WERI-Rb-1 (cell line): ENCODE data around the gene SAMD11.

ENCODE experiments used
- DNase-seq: peaks from one replicate; pipeline ENCODE4 v3.0.0-alpha.2; 2020
- H3K27ac ChIP-seq: fragments of 250-450 bp; sonication (Bioruptor Pico); 2 replicates; pipeline ENCODE4 v1.5.1; 2020; ENCODE audit warnings: mild to moderate bottlenecking, moderate library complexity
- H3K27me3 ChIP-seq: fragments of 250-450 bp; sonication (Bioruptor Pico); 2 replicates; pipeline ENCODE4 v1.5.1; 2021; ENCODE audit warnings: mild to moderate bottlenecking, low read depth, moderate library complexity; ENCODE audit not compliant: insufficient read depth, severe bottlenecking
- H3K36me3 ChIP-seq: fragments of 250-450 bp; sonication (Bioruptor Pico); 2 replicates; pipeline ENCODE4 v1.5.1; 2020; ENCODE audit warnings: mild to moderate bottlenecking, moderate library complexity
- H3K4me3 ChIP-seq: 2 replicates; pipeline ENCODE4 v1.5.1; 2011; ENCODE audit warnings: low read depth, mild to moderate bottlenecking, control low read depth, low read length
- H3K9me3 ChIP-seq: fragments of 250-450 bp; sonication (Bioruptor Pico); 2 replicates; pipeline ENCODE4 v1.5.1; 2021; ENCODE audit warnings: mild to moderate bottlenecking, moderate library complexity; ENCODE audit not compliant: severe bottlenecking
- TF ChIP-seq, protein P1 (sequence below): IDR thresholded peaks from 2 replicates; pipeline ENCODE4 v1.5.1; 2011; ENCODE audit warnings: low read depth, mild to moderate bottlenecking, control low read depth, inconsistent platforms, low read length

Gene SAMD11

DNA sequence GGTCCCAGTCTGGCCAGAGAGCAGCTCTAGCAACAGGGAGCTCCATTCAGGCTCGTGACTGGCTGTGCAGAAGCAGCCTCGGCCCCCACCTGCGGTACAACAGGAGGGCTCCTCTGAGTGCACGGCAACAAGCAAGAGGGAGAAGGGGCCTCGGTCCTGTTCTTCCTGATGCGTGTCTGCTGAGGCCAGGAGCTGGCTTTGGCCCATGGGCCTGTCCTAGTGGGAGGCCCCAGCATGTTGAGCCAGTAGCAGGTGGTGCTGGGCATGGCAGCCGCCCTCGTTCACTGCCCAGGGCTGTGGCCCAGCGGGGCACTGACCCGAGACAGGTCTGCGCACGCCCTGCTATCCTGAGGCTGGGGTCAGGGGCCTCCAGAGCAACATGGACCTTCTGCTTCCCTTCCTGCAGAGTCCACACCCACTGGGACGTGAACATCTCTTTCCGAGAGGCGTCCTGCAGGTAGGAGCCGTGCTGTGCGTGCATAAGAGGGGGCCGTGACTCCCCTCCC lies 7.0 kb downstream of the SAMD11 start:
- Histone ChIP-seq H3K36me3 (peaks cover 30% of the 10 kb centered on the region), H3K4me3 (no peak overlapping the region), H3K27ac (no peak overlapping the region; the same call in 1 of the 2 replicates), H3K9me3 (no peaks in the 10 kb centered on the region), H3K27me3 (no peaks in the 10 kb centered on the region)
- DNase-seq, result no peak
- TF ChIP-seq, protein P1, sequence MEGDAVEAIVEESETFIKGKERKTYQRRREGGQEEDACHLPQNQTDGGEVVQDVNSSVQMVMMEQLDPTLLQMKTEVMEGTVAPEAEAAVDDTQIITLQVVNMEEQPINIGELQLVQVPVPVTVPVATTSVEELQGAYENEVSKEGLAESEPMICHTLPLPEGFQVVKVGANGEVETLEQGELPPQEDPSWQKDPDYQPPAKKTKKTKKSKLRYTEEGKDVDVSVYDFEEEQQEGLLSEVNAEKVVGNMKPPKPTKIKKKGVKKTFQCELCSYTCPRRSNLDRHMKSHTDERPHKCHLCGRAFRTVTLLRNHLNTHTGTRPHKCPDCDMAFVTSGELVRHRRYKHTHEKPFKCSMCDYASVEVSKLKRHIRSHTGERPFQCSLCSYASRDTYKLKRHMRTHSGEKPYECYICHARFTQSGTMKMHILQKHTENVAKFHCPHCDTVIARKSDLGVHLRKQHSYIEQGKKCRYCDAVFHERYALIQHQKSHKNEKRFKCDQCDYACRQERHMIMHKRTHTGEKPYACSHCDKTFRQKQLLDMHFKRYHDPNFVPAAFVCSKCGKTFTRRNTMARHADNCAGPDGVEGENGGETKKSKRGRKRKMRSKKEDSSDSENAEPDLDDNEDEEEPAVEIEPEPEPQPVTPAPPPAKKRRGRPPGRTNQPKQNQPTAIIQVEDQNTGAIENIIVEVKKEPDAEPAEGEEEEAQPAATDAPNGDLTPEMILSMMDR, result no peak

DNA sequence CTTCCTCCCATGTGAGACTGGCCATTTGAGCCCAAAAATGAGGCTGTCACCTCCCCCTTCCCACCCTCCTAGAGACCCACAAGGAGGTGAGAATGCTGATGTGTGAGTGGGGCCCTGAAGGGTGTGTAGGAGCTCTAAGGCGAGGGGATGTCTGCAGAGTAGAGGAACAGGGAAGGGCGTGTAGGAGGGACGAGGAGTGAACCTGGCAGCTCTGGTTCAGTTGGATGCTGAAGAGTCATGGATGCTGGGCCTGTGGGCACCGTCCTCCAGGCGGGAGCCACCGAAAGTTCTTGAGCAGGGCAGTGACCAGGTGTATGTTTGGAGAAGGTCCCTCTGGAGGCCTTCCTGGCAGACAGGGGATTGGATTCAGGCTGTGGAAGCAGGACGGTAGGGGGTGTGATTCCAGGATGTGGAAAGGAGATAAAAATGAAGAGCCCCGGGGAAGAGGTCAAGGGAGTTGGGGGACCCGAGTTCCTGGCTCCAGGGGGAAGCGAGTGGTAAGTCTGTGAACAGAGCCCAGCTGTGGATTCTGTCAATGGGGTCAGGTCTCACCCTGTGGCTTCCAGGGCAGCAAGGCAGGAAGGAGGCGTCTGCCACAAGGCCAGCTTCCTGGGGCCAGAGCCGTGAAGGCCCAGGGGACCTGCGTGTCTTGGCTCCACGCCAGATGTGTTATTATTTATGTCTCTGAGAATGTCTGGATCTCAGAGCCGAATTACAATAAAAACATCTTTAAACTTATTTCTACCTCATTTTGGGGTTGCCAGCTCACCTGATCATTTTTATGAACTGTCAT lies 7.9 kb downstream of the SAMD11 start:
- H3K27me3 ChIP-seq, result no peaks in the 10 kb centered on the region
- DNase-seq, result no peak
- no peak overlapping the region for H3K4me3 ChIP-seq
- peak overlapping the region; percentile 31; the same call in 1 of the 2 replicates for H3K27ac ChIP-seq
- TF ChIP-seq, protein P1, result 0 out of 2 replicates have a peak, but pooled peaks have one; percentile 7
- H3K9me3 ChIP-seq, result no peaks in the 10 kb centered on the region
- peaks cover 28% of the 10 kb centered on the region for H3K36me3 ChIP-seq

DNA sequence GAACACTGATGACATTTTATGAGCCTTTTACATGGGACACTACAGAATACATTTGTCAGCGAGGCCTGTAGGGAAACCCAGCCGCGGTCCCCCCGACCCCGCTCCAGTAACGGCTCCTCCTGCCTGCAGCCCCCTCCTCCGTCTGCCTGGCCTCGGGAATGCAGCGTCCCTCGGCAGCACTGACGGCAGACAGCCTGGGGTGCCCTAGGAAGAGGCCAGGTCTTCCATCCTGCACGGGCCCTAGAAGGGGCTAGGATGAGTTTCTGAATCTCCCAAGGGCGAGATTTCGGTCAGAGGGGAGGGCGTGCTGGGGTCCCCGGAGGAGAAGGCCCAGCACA lies 8.4 kb downstream of the SAMD11 start:
- Histone ChIP-seq H3K4me3 (no peak overlapping the region), H3K36me3 (peaks cover 25% of the 10 kb centered on the region), H3K9me3 (no peaks in the 10 kb centered on the region), H3K27me3 (no peaks in the 10 kb centered on the region), H3K27ac (peak overlapping the region; percentile 41)
- TF ChIP-seq, protein P1, result no peak
- no peak for DNase-seq

DNA sequence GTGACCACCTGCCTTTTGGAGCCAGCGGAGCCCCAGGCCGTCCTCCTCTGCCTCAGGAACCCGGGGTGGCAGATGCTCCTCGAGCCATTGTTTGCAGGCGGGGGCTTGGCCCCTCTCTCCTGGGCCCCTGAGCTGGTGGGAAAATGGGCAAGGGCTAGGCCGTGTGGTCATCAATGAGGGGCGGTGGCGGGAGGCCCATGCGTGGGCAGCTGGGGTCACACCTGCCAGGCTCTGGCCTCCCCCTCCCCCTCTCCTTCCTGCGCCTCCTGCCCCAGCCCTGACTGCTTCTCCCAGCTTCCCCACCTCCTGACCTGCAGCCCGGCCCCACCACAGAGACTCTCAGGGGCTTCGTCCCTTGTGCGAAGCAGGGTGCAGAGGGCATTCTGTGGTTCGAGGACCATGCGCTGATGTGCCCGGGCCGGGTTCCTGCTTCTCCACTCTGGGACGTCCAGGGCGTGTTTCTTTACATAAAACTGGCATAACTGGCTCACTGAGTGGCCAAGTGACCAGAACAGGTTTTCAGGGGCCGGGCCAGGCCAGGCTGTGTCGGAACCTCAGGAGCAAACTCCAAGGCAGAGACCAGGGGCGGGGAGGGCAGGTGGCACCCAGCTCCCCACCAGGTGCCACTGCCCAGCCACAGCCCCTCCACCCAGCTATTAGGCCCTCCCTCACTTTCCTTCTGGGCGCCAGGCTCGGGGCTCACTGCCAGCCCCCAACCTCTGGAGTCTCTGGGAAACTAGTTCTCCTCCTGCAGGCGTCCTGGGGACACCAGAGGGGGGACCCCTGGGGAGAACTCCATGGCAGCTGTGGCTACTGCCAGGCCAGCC lies 9.3 kb downstream of the SAMD11 start:
- H3K27me3 ChIP-seq, result no peaks in the 10 kb centered on the region
- DNase-seq, result no peak
- H3K4me3 ChIP-seq, result no peak overlapping the region
- H3K27ac ChIP-seq, result peak overlapping the region; percentile 41
- peaks cover 21% of the 10 kb centered on the region for H3K36me3 ChIP-seq
- TF ChIP-seq, protein P1, result no peak
- no peaks in the 10 kb centered on the region for H3K9me3 ChIP-seq

- Histone ChIP-seq H3K4me3 (no peak overlapping the region), H3K36me3 (peaks cover 21% of the 10 kb centered on the region), H3K27ac (peak overlapping the region; percentile 41), H3K27me3 (no peaks in the 10 kb centered on the region), H3K9me3 (no peaks in the 10 kb centered on the region)
- peak; percentile 96 for DNase-seq
- TF ChIP-seq, protein P1, result no peak
These were observed 9.8 kb downstream of the SAMD11 start for GRCh38 chr1:933603-933940.
